Measurements from ENCODE around the gene TAF7. TPM values are rescaled to one million over a fixed set of nuclear protein-coding genes. Genes with fewer than 3 reads are reported as not detected.

TAF7 gene
- total and polyA plus RNA-seq, 10 of the 15 experiments (the other 5 are each of a cell fraction or from before 2014, with no cell fraction given), result 42.0 to 88.8 (median 69.2) TPM

GRCh38 chr5:141362719-141363118 is 42.1 kb upstream of the TAF7 start:
- no TSS peak for BruUV-seq (replicated peaks)
- in situ Hi-C loops (cut with MboI) (no loop called here), intact Hi-C loops (cut with micrococcal nuclease; ENCODE audit: unreplicated experiment) (no loop called here)
- no peak overlapping the region for H2AFZ ChIP-seq (ENCODE audit: control insufficient read depth, low read depth, low read length)
- no peak overlapping the region for H3K4me3 ChIP-seq
- no peaks in the 10 kb centered on the region for H4K20me1 ChIP-seq (ENCODE audit: control insufficient read depth, insufficient read depth)
- ChIA-PET CTCF (no interaction called here), SMC1A (ENCODE audit: uncharacterized antibody, unreplicated experiment) (no interaction called here), POLR2A (no interaction called here), RAD21 (ENCODE audit: unreplicated experiment) (no interaction called here)
- H3K79me2 ChIP-seq (ENCODE audit: control insufficient read depth, insufficient read depth, low read length), result no peaks in the 10 kb centered on the region
- H3K4me2 ChIP-seq (ENCODE audit: control insufficient read depth, insufficient read depth), result no peak overlapping the region
- no peaks in the 10 kb centered on the region; a peak in 1 of 4 replicates for H3K27me3 ChIP-seq (replicated peaks in 1 of 2; ENCODE audit: control insufficient read depth in 2 of 2, insufficient read depth in 2 of 2, low read length in 1 of 2)
- ATAC-seq (no peak), DNase-seq (ENCODE audit: low read depth, low spot score) (no peak), FAIRE-seq (no peak)
- TF ChIP-seq SMAD5 (IDR thresholded peaks at IDR 0.05; ENCODE audit: low read depth) (no peak), HCFC1 (IDR thresholded peaks at IDR 0.05; ENCODE audit: low read length) (no peak), SMARCA5 (IDR thresholded peaks at IDR 0.05) (no peak), RELA (IDR thresholded peaks at IDR 0.05; ENCODE audit: borderline replicate concordance, partially characterized antibody) (no peak), RCOR1 (conservative IDR thresholded peaks at IDR 0.05; ENCODE audit: low read depth, low read length) (no peak), RUNX3 (IDR thresholded peaks at IDR 0.05; ENCODE audit: low read length) (no peak), MEF2A (IDR thresholded peaks at IDR 0.05; ENCODE audit: insufficient read depth, low read depth, low read length) (no peak), NFYB (IDR thresholded peaks at IDR 0.05; ENCODE audit: insufficient read depth, low read depth, low read length) (no peak), ZNF622 (IDR thresholded peaks at IDR 0.05) (no peak), ZSCAN29 (IDR thresholded peaks at IDR 0.05) (no peak)
- TF ChIP-seq, protein P1, sequence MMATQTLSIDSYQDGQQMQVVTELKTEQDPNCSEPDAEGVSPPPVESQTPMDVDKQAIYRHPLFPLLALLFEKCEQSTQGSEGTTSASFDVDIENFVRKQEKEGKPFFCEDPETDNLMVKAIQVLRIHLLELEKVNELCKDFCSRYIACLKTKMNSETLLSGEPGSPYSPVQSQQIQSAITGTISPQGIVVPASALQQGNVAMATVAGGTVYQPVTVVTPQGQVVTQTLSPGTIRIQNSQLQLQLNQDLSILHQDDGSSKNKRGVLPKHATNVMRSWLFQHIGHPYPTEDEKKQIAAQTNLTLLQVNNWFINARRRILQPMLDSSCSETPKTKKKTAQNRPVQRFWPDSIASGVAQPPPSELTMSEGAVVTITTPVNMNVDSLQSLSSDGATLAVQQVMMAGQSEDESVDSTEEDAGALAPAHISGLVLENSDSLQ (IDR thresholded peaks at IDR 0.05), result no peak
- H3K27ac ChIP-seq (ENCODE audit: control insufficient read depth, insufficient read depth), result no peak overlapping the region
- no peaks in the 10 kb centered on the region for H3K36me3 ChIP-seq (ENCODE audit: control insufficient read depth in 2 of 2, insufficient read depth in 2 of 2, low read length in 1 of 2)
- no peak overlapping the region for H3K9ac ChIP-seq (ENCODE audit: control insufficient read depth, insufficient read depth, low read length)
- peaks cover 15% of the 10 kb centered on the region; the same call in 2 of the 3 replicates for H3K9me3 ChIP-seq (replicated peaks; ENCODE audit: control insufficient read depth, insufficient read depth, low read length)
- H3K4me1 ChIP-seq (ENCODE audit: control insufficient read depth, insufficient read depth, low read length), result no peaks in the 10 kb centered on the region
